Esophagus squamous epithelium (tissue), 5 donors: ENCODE data around the gene DAZAP2. TPM values are rescaled to one million over a fixed set of nuclear protein-coding genes. Genes with fewer than 3 reads are reported as not detected.
"Not testable (repeated sequence)": the region's sequence is repeated elsewhere in the genome, so short reads cannot be mapped to it uniquely, and the experiment has no call there.

Source experiments
- DNase-seq: peaks from one replicate; lab custom pipeline; 2025; lab: John Stamatoyannopoulos, UW
- H3K27ac ChIP-seq, 4 donors: fragments of 200-600 bp; sonication (generic); one replicate each; pipeline ENCODE4 v1.5.1; 2016 to 2019; ENCODE audit warnings: mild to moderate bottlenecking in 1 of 4
- H3K27me3 ChIP-seq, 4 donors: fragments of 200-600 bp; sonication (generic); 1 replicate in 3 of 4; 2 replicates in 1 of 4; pipeline versions ENCODE4 v1.5.1 to v1.6.0; 2017 to 2021; ENCODE audit warnings: antibody characterized with exemption in 1 of 4
- H3K36me3 ChIP-seq, 3 donors: fragments of 200-600 bp; sonication (generic); one replicate each; pipeline ENCODE4 v1.5.1; 2016 to 2019
- H3K4me1 ChIP-seq, 3 donors: fragments of 200-600 bp; sonication (generic); one replicate each; pipeline ENCODE4 v1.5.1; 2017 to 2019
- H3K4me3 ChIP-seq, 4 donors: fragments of 200-600 bp; sonication (generic); 1 replicate in 3 of 4; 2 replicates in 1 of 4; pipeline ENCODE4 v1.5.1; 2016 to 2019; ENCODE audit warnings: mild to moderate bottlenecking in 2 of 4, moderate library complexity in 1 of 4
- H3K9me3 ChIP-seq, 3 donors: fragments of 200-600 bp; sonication (generic); one replicate each; pipeline ENCODE4 v1.5.1; 2016 to 2019
- POLR2A ChIP-seq, 4 donors: fragments of 450-650 bp; IDR thresholded peaks; one replicate each; pipeline ENCODE4 v1.6.1; 2017; ENCODE audit warnings: antibody characterized with exemption in 4 of 4, mild to moderate bottlenecking in 4 of 4, moderate library complexity in 3 of 4
- WGBS, 2 donors: methylation state at CpG; one replicate each; pipeline ENCODE4 v1.1.5; 2018; 5-methylcytosine and 5-hydroxymethylcytosine counted together
- intact Hi-C: fragments of 100-400 bp; cut with DNase I; formaldehyde crosslinking; loops from one replicate; pipeline ENCODE4 v1.15.0; 2022
- total RNA-seq, 4 donors: library from RNA; depleted of rRNA; stranded (reverse); fragments of >200 nt; gene quantifications; one replicate each; pipeline ENCODE4 v1.1.0, GENCODE V29; 2016
- TF ChIP-seq, protein P1 (sequence below), 6 experiments: fragments of 450-650 bp in 4 of 6; fragments of 200-600 bp in 2 of 6; sonication (generic) in 2 of 6; IDR thresholded peaks; one replicate each; pipeline ENCODE4 v1.5.1; 2016 to 2019; ENCODE audit warnings: antibody characterized with exemption in 6 of 6, mild to moderate bottlenecking in 4 of 6, moderate library complexity in 4 of 6
- donor health status: DM: yes; HTN: yes; CAD: no.

Gene DAZAP2
- total RNA-seq, 4 donors from 2014 or later, result 156 to 261 (median 188) TPM

DNA sequence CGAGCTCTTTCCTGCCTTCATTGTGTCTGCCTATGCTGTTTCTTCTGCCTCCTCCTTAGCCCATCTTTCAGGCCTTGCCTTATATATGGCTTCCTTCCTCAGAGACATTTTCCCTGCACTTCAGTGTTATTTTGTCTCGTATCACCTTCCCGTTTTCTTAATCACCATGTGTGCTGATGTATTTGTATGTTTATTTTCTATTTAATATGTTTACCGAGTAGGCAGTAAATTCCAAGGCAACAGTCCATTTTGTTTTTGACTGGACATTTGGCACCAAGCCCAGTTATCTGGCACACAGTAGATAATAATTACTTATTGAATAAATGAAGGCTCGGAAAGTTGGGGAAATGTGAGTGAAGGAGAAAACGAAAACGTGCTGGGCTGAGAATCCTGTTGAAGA lies 16.2 kb upstream of the DAZAP2 start:
- TF ChIP-seq, protein P1, sequence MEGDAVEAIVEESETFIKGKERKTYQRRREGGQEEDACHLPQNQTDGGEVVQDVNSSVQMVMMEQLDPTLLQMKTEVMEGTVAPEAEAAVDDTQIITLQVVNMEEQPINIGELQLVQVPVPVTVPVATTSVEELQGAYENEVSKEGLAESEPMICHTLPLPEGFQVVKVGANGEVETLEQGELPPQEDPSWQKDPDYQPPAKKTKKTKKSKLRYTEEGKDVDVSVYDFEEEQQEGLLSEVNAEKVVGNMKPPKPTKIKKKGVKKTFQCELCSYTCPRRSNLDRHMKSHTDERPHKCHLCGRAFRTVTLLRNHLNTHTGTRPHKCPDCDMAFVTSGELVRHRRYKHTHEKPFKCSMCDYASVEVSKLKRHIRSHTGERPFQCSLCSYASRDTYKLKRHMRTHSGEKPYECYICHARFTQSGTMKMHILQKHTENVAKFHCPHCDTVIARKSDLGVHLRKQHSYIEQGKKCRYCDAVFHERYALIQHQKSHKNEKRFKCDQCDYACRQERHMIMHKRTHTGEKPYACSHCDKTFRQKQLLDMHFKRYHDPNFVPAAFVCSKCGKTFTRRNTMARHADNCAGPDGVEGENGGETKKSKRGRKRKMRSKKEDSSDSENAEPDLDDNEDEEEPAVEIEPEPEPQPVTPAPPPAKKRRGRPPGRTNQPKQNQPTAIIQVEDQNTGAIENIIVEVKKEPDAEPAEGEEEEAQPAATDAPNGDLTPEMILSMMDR (IDR thresholded peaks at IDR 0.05), result no peak
- TF ChIP-seq POLR2A (IDR thresholded peaks at IDR 0.05), result no peak
- Histone ChIP-seq H3K36me3 (no peaks in the 10 kb centered on the region), H3K27ac (no peak overlapping the region), H3K4me3 (no peak overlapping the region), H3K9me3 (no peaks in the 10 kb centered on the region), H3K4me1 (peaks cover 8 to 17% (median 10%) of the 10 kb centered on the region in 3 donors), H3K27me3 (no peaks in the 10 kb centered on the region)
- 59 to 62% methylated on average over 7 of the region's 7 CpGs for WGBS, 2 donors
- DNase-seq, result no peak
- intact Hi-C loops, result no loop called here

DNA sequence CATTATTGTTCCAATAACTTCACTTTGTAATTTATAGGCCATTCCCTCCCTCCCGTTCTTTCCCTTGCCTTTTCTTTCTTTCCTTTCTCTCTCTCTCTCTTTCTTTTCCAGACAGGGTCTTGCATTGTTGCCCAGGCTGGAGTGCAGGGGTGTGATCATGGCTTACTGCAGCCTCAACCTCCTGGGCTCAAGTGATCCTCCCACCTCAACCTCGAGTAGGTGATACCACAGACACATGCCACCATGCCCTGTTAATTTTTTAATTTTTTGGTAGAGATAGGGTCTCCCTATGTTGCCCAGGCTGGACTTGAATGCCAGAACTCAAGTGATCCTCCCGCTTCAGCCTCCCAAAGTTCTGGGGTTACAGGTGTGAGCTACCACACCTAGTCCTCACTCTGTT lies 14.0 kb upstream of the DAZAP2 start:
- intact Hi-C loops, result no loop called here
- Histone ChIP-seq H3K9me3 (no peaks in the 10 kb centered on the region), H3K27me3 (no peaks in the 10 kb centered on the region), H3K36me3 (no peaks in the 10 kb centered on the region), H3K27ac (no peak overlapping the region), H3K4me3 (no peak overlapping the region), H3K4me1 (peaks cover 0 to 4% (median 0%) of the 10 kb centered on the region in 3 donors)
- no peak for DNase-seq
- 83 to 88% methylated on average over 3 of the region's 3 CpGs for WGBS, 2 donors
- no peak for TF ChIP-seq POLR2A (IDR thresholded peaks at IDR 0.05)
- TF ChIP-seq, protein P1 (IDR thresholded peaks at IDR 0.05), result no peak

- H3K9me3 ChIP-seq, result no peaks in the 10 kb centered on the region
- no peak overlapping the region for H3K27ac ChIP-seq
- no peaks in the 10 kb centered on the region for H3K4me1 ChIP-seq
- no peak overlapping the region for H3K4me3 ChIP-seq
- intact Hi-C loops, result no loop called here
- TF ChIP-seq POLR2A (IDR thresholded peaks at IDR 0.05), result no peak
- TF ChIP-seq, protein P1 (IDR thresholded peaks at IDR 0.05), result no peak
- H3K27me3 ChIP-seq, result no peaks in the 10 kb centered on the region
- H3K36me3 ChIP-seq, result no peaks in the 10 kb centered on the region
- no peak for DNase-seq
- 92 to 93% methylated on average over 4 of the region's 4 CpGs for WGBS, 2 donors
Observed at GRCh38 chr12:51225234-51225633, 13.4 kb upstream of the DAZAP2 start.

DNA sequence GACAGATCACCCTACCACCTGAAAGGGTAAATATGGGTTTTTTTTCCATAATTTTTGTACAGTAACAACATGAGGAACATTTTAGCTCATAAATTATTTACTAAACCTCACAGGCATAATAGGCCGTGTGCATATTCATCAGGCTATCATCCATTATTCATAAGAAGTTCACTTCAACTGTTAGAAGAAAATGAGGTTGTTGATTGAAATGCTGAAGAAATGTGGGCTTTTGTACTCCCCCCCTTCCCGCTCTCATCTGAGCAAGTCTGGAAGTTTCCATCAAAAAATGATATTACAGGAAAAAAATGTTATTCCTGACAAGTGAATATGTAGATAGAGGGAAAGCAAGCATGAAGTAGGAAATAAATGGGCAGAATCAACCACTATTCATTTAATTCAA lies 12.9 kb upstream of the DAZAP2 start:
- no peaks in the 10 kb centered on the region for H3K9me3 ChIP-seq
- TF ChIP-seq POLR2A (IDR thresholded peaks at IDR 0.05), result no peak
- TF ChIP-seq, protein P1 (IDR thresholded peaks at IDR 0.05), result no peak
- H3K4me1 ChIP-seq, result no peaks in the 10 kb centered on the region
- no peaks in the 10 kb centered on the region for H3K27me3 ChIP-seq
- DNase-seq, result no peak
- no peak overlapping the region for H3K4me3 ChIP-seq
- H3K27ac ChIP-seq, result no peak overlapping the region
- no peaks in the 10 kb centered on the region for H3K36me3 ChIP-seq
- 88 to 100% methylated on average over 2 of the region's 2 CpGs for WGBS, 2 donors
- intact Hi-C loops, result no loop called here

GRCh38 chr12:51227112-51227511 lies 11.5 kb upstream of the DAZAP2 start:
- H3K4me3 ChIP-seq, intact Hi-C loops, H3K27me3 ChIP-seq, H3K9me3 ChIP-seq, H3K36me3 ChIP-seq, DNase-seq, H3K27ac ChIP-seq, H3K4me1 ChIP-seq: not testable (repeated sequence)
- WGBS, 2 donors, result 72 to 76% methylated on average over 5 of the region's 5 CpGs

DNA sequence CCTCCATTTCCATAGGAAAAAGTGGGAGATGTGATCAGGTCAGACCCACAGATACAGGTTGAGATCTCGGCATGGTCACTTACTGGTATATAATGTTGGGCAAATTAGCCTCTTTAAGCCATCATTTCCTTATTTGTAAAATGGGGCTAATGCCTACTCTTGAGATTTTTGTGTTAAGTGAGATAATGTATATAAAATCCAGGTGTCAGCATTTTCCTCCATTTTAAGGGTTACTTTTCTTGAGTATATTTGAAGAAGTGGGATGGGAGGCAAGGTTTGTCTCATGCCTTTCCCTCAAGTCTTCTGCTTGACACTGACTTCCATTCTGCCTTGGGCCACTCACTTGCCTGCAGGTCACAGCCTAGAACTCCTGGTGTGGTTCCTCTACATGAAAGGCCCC lies 10.7 kb upstream of the DAZAP2 start:
- intact Hi-C loops, result no loop called here
- no peak for DNase-seq
- no peak overlapping the region for H3K4me3 ChIP-seq
- H3K27me3 ChIP-seq, result no peaks in the 10 kb centered on the region
- no peak overlapping the region for H3K27ac ChIP-seq
- no peaks in the 10 kb centered on the region for H3K9me3 ChIP-seq
- H3K4me1 ChIP-seq, result no peaks in the 10 kb centered on the region
- H3K36me3 ChIP-seq, result no peaks in the 10 kb centered on the region
- TF ChIP-seq, protein P1 (IDR thresholded peaks at IDR 0.05), result no peak
- no peak for TF ChIP-seq POLR2A (IDR thresholded peaks at IDR 0.05)
- 86 to 93% methylated on average over 1 of the region's 1 CpG for WGBS, 2 donors
